ENCODE measurements around the gene TRPM7. TPM values are rescaled to one million over a fixed set of nuclear protein-coding genes. Genes with fewer than 3 reads are reported as not detected.

TRPM7 gene
- total and polyA plus RNA-seq, 2 of the 13 experiments (the other 11 are each of a cell fraction or from before 2014, with no cell fraction given): 11.0 to 36.0 TPM

- TF ChIP-seq ZNF3 (CRISPR knock-in tag; IDR thresholded peaks at IDR 0.05): 0 out of 2 replicates have a peak, but pooled peaks have one; percentile 25
- TF ChIP-seq ZNF883 (CRISPR knock-in tag; IDR thresholded peaks at IDR 0.05; ENCODE audit: not compliant biosample characterization): no peak
- TF ChIP-seq FOXP4 (CRISPR knock-in tag; IDR thresholded peaks at IDR 0.05): peak; percentile 74
- no peak for TF ChIP-seq RELA (CRISPR knock-in tag; IDR thresholded peaks at IDR 0.05)
- peak; percentile 64 for TF ChIP-seq NFIC (IDR thresholded peaks at IDR 0.05; ENCODE audit: low read length)
- peak; percentile 77; the same call in 1 of the 2 replicates for TF ChIP-seq RXRA (CRISPR knock-in tag; IDR thresholded peaks at IDR 0.05)
- TF ChIP-seq ZNF33A (CRISPR knock-in tag; IDR thresholded peaks at IDR 0.05; ENCODE audit: borderline replicate concordance): 0 out of 2 replicates have a peak, but pooled peaks have one; percentile 41
- TF ChIP-seq ARID5B (CRISPR knock-in tag; IDR thresholded peaks at IDR 0.05): peak; percentile 96
- peak; percentile 79; the same call in 1 of the 2 replicates for TF ChIP-seq ZNF580 (CRISPR knock-in tag; IDR thresholded peaks at IDR 0.05; ENCODE audit: borderline replicate concordance, low read depth)
- peak; percentile 41 for TF ChIP-seq ZNF614 (CRISPR knock-in tag; IDR thresholded peaks at IDR 0.05; ENCODE audit: borderline replicate concordance)
- TF ChIP-seq MBNL3 (CRISPR knock-in tag; conservative IDR thresholded peaks at IDR 0.05): no peak
- no peak for TF ChIP-seq AFF4 (CRISPR knock-in tag; IDR thresholded peaks at IDR 0.05)
- no peak for TF ChIP-seq PTBP1 (IDR thresholded peaks at IDR 0.05; ENCODE audit: low read depth, low read length, poor library complexity, severe bottlenecking)
- no peak for TF ChIP-seq ZNF282 (IDR thresholded peaks at IDR 0.05; ENCODE audit: partially characterized antibody)
- TF ChIP-seq HMGXB3 (CRISPR knock-in tag; IDR thresholded peaks at IDR 0.05; ENCODE audit: borderline replicate concordance): 0 out of 2 replicates have a peak, but pooled peaks have one; percentile 47
Observed at GRCh38 chr15:50718700-50719125, 32.1 kb upstream of the TRPM7 start (continued).
